Sigmoid colon (tissue), 4 donors: Measurements from ENCODE around the gene RAP1GDS1.

Experiments
- CTCF ChIP-seq, 4 experiments: fragments of 450-650 bp in 3 of 4; fragments of 200-600 bp in 1 of 4; IDR thresholded peaks; one replicate each; pipeline ENCODE4 v1.5.1; 2016 to 2019; ENCODE audit warnings: antibody characterized with exemption in 4 of 4, mild to moderate bottlenecking in 3 of 4, moderate library complexity in 2 of 4
- POLR2AphosphoS5 ChIP-seq, 4 donors: sonication (generic); formaldehyde crosslinking; IDR thresholded peaks; one replicate each; pipeline ENCODE4 v1.6.1; 2017; ENCODE audit warnings: antibody characterized with exemption in 4 of 4

DNA sequence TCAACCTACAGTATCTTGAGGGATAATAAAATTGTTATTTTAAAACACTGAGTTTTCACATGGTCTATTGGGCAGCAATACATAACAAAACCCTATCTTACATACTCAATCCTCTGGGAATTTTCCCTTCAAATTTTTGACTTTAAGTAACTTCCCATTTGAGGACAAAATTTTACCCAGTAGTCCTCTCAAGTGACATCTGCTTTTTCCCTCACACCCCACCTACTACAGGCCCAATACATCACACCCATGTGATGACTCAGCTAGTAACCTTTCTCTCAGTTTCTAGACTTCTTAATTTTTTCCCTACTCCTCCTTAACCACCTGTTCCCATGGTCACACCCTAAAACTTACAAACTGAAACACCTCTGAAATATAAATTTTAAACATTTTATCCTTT lies 12.2 kb upstream of the RAP1GDS1 start:
- TF ChIP-seq CTCF (IDR thresholded peaks at IDR 0.05) (no peak), POLR2AphosphoS5 (IDR thresholded peaks at IDR 0.05) (no peak)
